HepG2 (cell line): ENCODE results near the gene SARNP. TPM values are rescaled to one million over a fixed set of nuclear protein-coding genes. Genes with fewer than 3 reads are reported as not detected.

Experiments used
- AGO1 ChIP-seq: fragments of 200-400 bp; formaldehyde crosslinking; IDR thresholded peaks from 2 replicates; pipeline ENCODE4 v1.6.1; 2017; ENCODE audit warnings: mild to moderate bottlenecking, low read depth, low read length, moderate library complexity; ENCODE audit not compliant: poor library complexity, severe bottlenecking
- CBX2 ChIP-seq, 2 experiments: fragments of 200-600 bp in 1 of 2; sonication (generic); formaldehyde crosslinking in 1 of 2; IDR thresholded peaks; 2 replicates each; pipeline versions ENCODE4 v1.7.0 to v1.8.1; 2018 to 2022; ENCODE audit warnings: low read depth in 2 of 2, low read length in 1 of 2, mild to moderate bottlenecking in 1 of 2, missing genetic modification reagents in 1 of 2
- FIP1L1 ChIP-seq: fragments of 200-400 bp; formaldehyde crosslinking; IDR thresholded peaks from 2 replicates; pipeline ENCODE4 v1.6.1; 2018; ENCODE audit warnings: low read depth, mild to moderate bottlenecking, low read length, moderate library complexity, borderline replicate concordance; ENCODE audit not compliant: insufficient read depth
- FOXA3 ChIP-seq: IDR thresholded peaks from 2 replicates; pipeline ENCODE4 v1.6.1; 2016; ENCODE audit warnings: missing genetic modification reagents, missing compliant biosample characterization
- GATAD2A ChIP-seq: IDR thresholded peaks from 2 replicates; pipeline ENCODE4 v1.6.1; 2016
- HOXA5 ChIP-seq: sonication (generic); formaldehyde crosslinking; IDR thresholded peaks from 2 replicates; pipeline ENCODE4 v1.4.0; 2020; ENCODE audit warnings: missing genetic modification reagents
- MATR3 ChIP-seq: sonication (generic); formaldehyde crosslinking; IDR thresholded peaks from 2 replicates; pipeline ENCODE4 v1.4.0; 2020; ENCODE audit warnings: missing genetic modification reagents
- MBD4 ChIP-seq: IDR thresholded peaks from 2 replicates; pipeline ENCODE4 v1.6.1; 2012; ENCODE audit warnings: low read length, inconsistent platforms, borderline replicate concordance
- MEIS1 ChIP-seq: sonication (generic); formaldehyde crosslinking; IDR thresholded peaks from 2 replicates; pipeline ENCODE4 v1.9.0; 2021; ENCODE audit warnings: mild to moderate bottlenecking, missing genetic modification reagents, moderate library complexity, borderline replicate concordance
- MIXL1 ChIP-seq: IDR thresholded peaks from 2 replicates; pipeline ENCODE4 v1.6.1; 2016
- NCOA2 ChIP-seq: sonication (generic); formaldehyde crosslinking; IDR thresholded peaks from 2 replicates; pipeline ENCODE4 v1.8.0; 2022; ENCODE audit warnings: inconsistent platforms
- NFE2L1 ChIP-seq: sonication (generic); formaldehyde crosslinking; IDR thresholded peaks from 2 replicates; pipeline ENCODE4 v1.4.0; 2020; ENCODE audit warnings: missing genetic modification reagents, mild to moderate bottlenecking, borderline replicate concordance
- NONO ChIP-seq, 2 experiments: fragments of 450-650 bp in 1 of 2; sonication (generic) in 1 of 2; formaldehyde crosslinking in 1 of 2; IDR thresholded peaks in 1 of 2; conservative IDR thresholded peaks in 1 of 2; 2 replicates each; pipeline versions ENCODE4 v1.6.1 to v1.8.0; 2017 to 2022; ENCODE audit warnings: mild to moderate bottlenecking in 1 of 2, missing genetic modification reagents in 1 of 2, moderate library complexity in 1 of 2
- RBFOX2 ChIP-seq: fragments of 200-400 bp; formaldehyde crosslinking; IDR thresholded peaks from 2 replicates; pipeline ENCODE4 v1.6.1; 2017; ENCODE audit warnings: low read depth, mild to moderate bottlenecking, low read length
- RELA ChIP-seq: sonication (generic); formaldehyde crosslinking; IDR thresholded peaks from 2 replicates; pipeline ENCODE4 v1.4.0; 2020; ENCODE audit warnings: missing genetic modification reagents
- SP4 ChIP-seq: sonication (generic); formaldehyde crosslinking; IDR thresholded peaks from 2 replicates; pipeline ENCODE4 v1.8.1; 2023; ENCODE audit warnings: mild to moderate bottlenecking, missing genetic modification reagents
- TFDP1 ChIP-seq: IDR thresholded peaks from 2 replicates; pipeline ENCODE4 v1.6.1; 2016; ENCODE audit warnings: missing compliant biosample characterization, missing genetic modification reagents, borderline replicate concordance
- ZBTB1 ChIP-seq: sonication (generic); formaldehyde crosslinking; IDR thresholded peaks from 2 replicates; pipeline ENCODE4 v1.4.0; 2020; ENCODE audit warnings: missing genetic modification reagents, borderline replicate concordance
- ZKSCAN8 ChIP-seq: IDR thresholded peaks from 2 replicates; pipeline ENCODE4 v1.6.1; 2016; ENCODE audit warnings: borderline replicate concordance, missing genetic modification reagents, missing compliant biosample characterization
- ZNF256 ChIP-seq: sonication (generic); formaldehyde crosslinking; conservative IDR thresholded peaks from 2 replicates; pipeline ENCODE4 v1.4.0; 2020; ENCODE audit warnings: missing genetic modification reagents
- ZNF569 ChIP-seq: sonication (generic); formaldehyde crosslinking; IDR thresholded peaks from 2 replicates; pipeline ENCODE4 v1.5.0; 2020; ENCODE audit warnings: mild to moderate bottlenecking, missing genetic modification reagents, moderate library complexity, borderline replicate concordance
- ZNF780A ChIP-seq: sonication (generic); formaldehyde crosslinking; IDR thresholded peaks from 2 replicates; pipeline ENCODE4 v1.8.0; 2022; ENCODE audit warnings: mild to moderate bottlenecking, missing genetic modification reagents, moderate library complexity
- polyA plus RNA-seq, 8 experiments: library from polyadenylated mRNA; depleted of rRNA in 3 of 8; stranded (reverse) in 7 of 8; unstranded in 1 of 8; fragments of >200 nt; fragmentation: Illumina TruSeq in 4 of 8; extraction: Trizol in 4 of 8; gene quantifications; 2 replicates each; pipeline versions ENCODE4 v1.2.1 to v1.2.3, GENCODE V29; 2011 to 2016; ENCODE audit warnings: low read depth in 4 of 8, missing spikeins in 1 of 8, mixed read lengths in 1 of 8; ENCODE audit not compliant: insufficient read depth in 1 of 8
- total RNA-seq, 5 experiments: library from RNA; depleted of rRNA; stranded (reverse); fragments of >200 nt; fragmentation: Illumina TruSeq; extraction: Trizol; gene quantifications; 2 replicates each; pipeline ENCODE4 v1.2.3, GENCODE V29; 2016; ENCODE audit warnings: low read depth in 1 of 5
- TF ChIP-seq, protein P1 (sequence below): sonication (generic); formaldehyde crosslinking; IDR thresholded peaks from 2 replicates; pipeline ENCODE4 v1.8.0; 2022; ENCODE audit warnings: mild to moderate bottlenecking, missing genetic modification reagents, borderline replicate concordance
- TF ChIP-seq, protein P2 (sequence below): sonication (generic); formaldehyde crosslinking; IDR thresholded peaks from 2 replicates; pipeline ENCODE4 v1.5.0; 2020; ENCODE audit warnings: mild to moderate bottlenecking, low read depth, missing genetic modification reagents, borderline replicate concordance
- TF ChIP-seq, protein P3 (sequence below): sonication (generic); formaldehyde crosslinking; IDR thresholded peaks from 2 replicates; pipeline ENCODE4 v1.8.1; 2023; ENCODE audit warnings: missing genetic modification reagents, mild to moderate bottlenecking, borderline replicate concordance
- TF ChIP-seq, protein P4 (sequence below): sonication (generic); formaldehyde crosslinking; IDR thresholded peaks from 2 replicates; pipeline ENCODE4 v1.4.0; 2020; ENCODE audit warnings: mild to moderate bottlenecking, missing genetic modification reagents

Gene SARNP
- total and polyA plus RNA-seq, 2 of the 13 experiments (the other 11 are each of a cell fraction or from before 2014, with no cell fraction given): 59.0 to 95.4 TPM

DNA sequence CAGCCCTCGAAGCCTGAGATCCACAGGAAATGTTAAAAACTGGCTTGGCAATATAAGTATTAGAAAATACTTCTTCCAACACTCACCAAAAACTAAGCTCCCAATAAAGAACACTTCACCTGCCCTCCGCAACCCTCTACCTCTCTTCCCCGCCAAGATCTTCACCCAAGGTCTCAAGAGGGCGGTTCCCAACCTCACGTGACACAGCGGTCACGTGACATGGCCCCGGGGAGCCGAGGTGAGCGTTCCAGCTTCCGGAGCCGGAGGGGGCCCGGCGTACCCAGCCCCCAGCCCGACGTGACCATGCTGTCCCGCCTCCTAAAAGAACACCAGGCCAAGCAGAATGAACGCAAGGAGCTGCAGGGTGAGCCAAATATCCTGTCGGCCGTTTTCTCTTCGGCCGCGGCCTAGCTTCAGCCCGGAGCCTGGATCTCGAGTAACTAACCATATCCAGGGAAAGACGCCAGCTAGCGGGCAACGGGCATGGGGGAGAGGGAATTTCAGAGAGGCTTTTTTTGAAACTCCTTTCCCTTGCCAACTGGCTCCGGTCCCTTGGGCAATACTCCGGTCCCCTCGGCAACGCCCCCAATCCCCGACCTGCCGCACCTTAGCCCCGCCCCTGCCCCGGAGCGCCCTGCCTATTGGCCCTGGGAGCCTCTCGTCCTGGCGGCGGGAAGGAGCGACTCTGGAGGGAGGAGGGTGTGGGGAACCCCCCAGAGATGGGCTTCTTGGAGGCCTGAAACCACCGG lies 101.5 kb downstream of the SARNP start, which contains the start of gene BLOC1S1 (continued):
- TF ChIP-seq, protein P1, sequence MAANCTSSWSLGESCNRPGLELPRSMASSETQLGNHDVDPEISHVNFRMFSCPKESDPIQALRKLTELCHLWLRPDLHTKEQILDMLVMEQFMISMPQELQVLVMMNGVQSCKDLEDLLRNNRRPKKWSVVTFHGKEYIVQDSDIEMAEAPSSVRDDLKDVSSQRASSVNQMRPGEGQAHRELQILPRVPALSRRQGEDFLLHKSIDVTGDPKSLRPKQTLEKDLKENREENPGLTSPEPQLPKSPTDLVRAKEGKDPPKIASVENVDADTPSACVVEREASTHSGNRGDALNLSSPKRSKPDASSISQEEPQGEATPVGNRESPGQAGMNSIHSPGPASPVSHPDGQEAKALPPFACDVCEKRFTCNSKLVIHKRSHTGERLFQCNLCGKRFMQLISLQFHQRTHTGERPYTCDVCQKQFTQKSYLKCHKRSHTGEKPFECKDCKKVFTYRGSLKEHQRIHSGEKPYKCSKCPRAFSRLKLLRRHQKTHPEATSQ (CRISPR knock-in tag): peak; percentile 73; the same call in 1 of the 2 replicates
- no peak for TF ChIP-seq FIP1L1
- TF ChIP-seq FOXA3 (CRISPR knock-in tag): peak; percentile 48
- TF ChIP-seq SP4: peak; percentile 88; the same call in 1 of the 2 replicates
- no peak for TF ChIP-seq MATR3
- TF ChIP-seq, protein P2, sequence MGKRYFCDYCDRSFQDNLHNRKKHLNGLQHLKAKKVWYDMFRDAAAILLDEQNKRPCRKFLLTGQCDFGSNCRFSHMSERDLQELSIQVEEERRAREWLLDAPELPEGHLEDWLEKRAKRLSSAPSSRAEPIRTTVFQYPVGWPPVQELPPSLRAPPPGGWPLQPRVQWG (CRISPR knock-in tag): no peak
- 0 out of 2 replicates have a peak, but pooled peaks have one; percentile 73 for TF ChIP-seq RELA
- TF ChIP-seq CBX2 (IDR thresholded peaks at IDR 0.05; ENCODE audit: low read depth, low read length): no peak
- TF ChIP-seq CBX2 (CRISPR knock-in tag; IDR thresholded peaks at IDR 0.05; ENCODE audit: low read depth): no peak
- no peak for TF ChIP-seq ZNF256
- TF ChIP-seq, protein P3, sequence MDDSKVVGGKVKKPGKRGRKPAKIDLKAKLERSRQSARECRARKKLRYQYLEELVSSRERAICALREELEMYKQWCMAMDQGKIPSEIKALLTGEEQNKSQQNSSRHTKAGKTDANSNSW (CRISPR knock-in tag): no peak
- peak; percentile 71 for TF ChIP-seq RBFOX2
- TF ChIP-seq NFE2L1 (CRISPR knock-in tag): no peak
- TF ChIP-seq NCOA2 (CRISPR knock-in tag): peak; percentile 55
- 0 out of 2 replicates have a peak, but pooled peaks have one; percentile 47 for TF ChIP-seq MEIS1 (CRISPR knock-in tag)
- 0 out of 2 replicates have a peak, but pooled peaks have one; percentile 17 for TF ChIP-seq ZBTB1 (CRISPR knock-in tag)
- peak; percentile 74 for TF ChIP-seq GATAD2A
- no peak for TF ChIP-seq NONO (IDR thresholded peaks at IDR 0.05)
- TF ChIP-seq NONO (CRISPR knock-in tag; conservative IDR thresholded peaks at IDR 0.05): peak; percentile 76
- TF ChIP-seq HOXA5: no peak
- TF ChIP-seq ZNF780A: 0 out of 2 replicates have a peak, but pooled peaks have one; percentile 74
- TF ChIP-seq, protein P4, sequence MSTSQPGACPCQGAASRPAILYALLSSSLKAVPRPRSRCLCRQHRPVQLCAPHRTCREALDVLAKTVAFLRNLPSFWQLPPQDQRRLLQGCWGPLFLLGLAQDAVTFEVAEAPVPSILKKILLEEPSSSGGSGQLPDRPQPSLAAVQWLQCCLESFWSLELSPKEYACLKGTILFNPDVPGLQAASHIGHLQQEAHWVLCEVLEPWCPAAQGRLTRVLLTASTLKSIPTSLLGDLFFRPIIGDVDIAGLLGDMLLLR (CRISPR knock-in tag): 0 out of 2 replicates have a peak, but pooled peaks have one; percentile 34
- TF ChIP-seq ZNF569: no peak
- TF ChIP-seq MIXL1 (CRISPR knock-in tag): peak; percentile 25; the same call in 1 of the 2 replicates
- peak; percentile 93 for TF ChIP-seq TFDP1
- TF ChIP-seq ZKSCAN8 (CRISPR knock-in tag): 0 out of 2 replicates have a peak, but pooled peaks have one; percentile 54
- TF ChIP-seq MBD4: no peak
- TF ChIP-seq AGO1: no peak
